Choroid plexus epithelial cell (primary cell): ENCODE results near the gene HVCN1.

Source experiments
- DNase-seq: peaks from one replicate; pipeline ENCODE4 v3.0.0-alpha.2; 2010; ENCODE audit warnings: low read depth
- H3K4me3 ChIP-seq: 2 replicates; pipeline ENCODE4 v1.5.1; 2011; ENCODE audit warnings: low read depth, mild to moderate bottlenecking, control low read depth, low read length, moderate library complexity
- TF ChIP-seq, protein P1 (sequence below): conservative IDR thresholded peaks from 2 replicates; pipeline ENCODE4 v1.5.1; 2011; ENCODE audit warnings: low read depth, mild to moderate bottlenecking, control low read depth, inconsistent platforms, low read length, moderate library complexity

The HVCN1 gene

DNA sequence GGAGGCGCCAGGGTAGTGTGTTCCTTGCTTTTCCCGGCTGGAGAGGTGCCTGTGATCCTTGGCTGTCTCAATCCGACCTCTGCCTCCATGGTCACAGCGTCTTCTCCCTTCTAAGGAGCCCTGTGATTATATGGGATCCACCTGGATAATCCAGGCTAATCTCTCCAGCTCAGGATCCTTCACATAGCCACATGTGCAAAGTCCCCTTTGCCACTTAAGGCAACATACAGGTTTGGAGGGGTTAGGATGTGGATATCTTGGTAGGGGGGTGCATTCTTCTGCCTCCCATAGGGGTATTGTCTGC is 1.2 kb upstream of the HVCN1 start:
- TF ChIP-seq, protein P1, sequence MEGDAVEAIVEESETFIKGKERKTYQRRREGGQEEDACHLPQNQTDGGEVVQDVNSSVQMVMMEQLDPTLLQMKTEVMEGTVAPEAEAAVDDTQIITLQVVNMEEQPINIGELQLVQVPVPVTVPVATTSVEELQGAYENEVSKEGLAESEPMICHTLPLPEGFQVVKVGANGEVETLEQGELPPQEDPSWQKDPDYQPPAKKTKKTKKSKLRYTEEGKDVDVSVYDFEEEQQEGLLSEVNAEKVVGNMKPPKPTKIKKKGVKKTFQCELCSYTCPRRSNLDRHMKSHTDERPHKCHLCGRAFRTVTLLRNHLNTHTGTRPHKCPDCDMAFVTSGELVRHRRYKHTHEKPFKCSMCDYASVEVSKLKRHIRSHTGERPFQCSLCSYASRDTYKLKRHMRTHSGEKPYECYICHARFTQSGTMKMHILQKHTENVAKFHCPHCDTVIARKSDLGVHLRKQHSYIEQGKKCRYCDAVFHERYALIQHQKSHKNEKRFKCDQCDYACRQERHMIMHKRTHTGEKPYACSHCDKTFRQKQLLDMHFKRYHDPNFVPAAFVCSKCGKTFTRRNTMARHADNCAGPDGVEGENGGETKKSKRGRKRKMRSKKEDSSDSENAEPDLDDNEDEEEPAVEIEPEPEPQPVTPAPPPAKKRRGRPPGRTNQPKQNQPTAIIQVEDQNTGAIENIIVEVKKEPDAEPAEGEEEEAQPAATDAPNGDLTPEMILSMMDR = no peak
- no peak for DNase-seq
- H3K4me3 ChIP-seq = no peak overlapping the region

DNA sequence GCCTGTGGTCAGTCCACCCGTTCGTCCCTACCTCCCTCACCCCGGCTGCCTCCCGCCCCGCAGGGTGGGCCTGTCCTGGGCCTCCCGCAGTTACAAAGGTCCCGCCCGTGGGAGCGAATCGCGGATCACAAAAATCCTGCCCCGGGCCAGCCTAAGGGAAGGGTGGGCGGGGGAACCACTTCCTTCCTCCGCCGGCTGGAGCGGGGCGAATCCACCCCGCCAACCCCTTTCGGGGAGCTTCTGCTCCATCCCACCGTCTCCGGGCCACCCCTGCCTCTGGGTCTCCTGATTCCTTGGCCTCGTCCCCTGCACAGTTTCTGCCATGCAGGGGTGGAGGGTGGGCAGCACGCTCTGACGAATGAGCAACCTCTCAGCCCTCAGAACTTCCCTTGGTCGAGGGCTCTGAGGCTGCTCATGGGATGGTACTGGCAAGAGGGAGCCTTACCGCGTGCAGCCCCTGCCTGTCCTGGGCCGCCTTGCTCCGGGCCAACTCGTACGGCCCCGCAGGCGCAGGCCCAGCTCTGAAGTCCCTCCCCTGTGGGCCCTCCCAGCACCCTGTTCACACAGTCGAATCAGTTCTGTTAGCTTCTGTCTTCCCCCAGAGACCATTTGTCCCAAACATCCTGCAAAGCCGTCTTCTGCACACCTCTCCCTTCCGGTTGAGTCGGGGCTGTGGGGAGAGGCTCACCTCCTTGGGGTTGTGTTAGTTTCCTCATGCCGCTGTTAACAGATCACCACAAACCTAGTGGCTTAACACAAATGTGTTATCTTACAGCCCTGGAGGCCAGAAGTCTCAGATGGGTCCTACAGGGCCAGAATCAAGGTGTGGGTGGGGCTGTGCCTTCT is 589 bp upstream of the HVCN1 start:
- DNase-seq = peak; percentile 42
- peak overlapping the region; percentile 62 for H3K4me3 ChIP-seq
- TF ChIP-seq, protein P1 = no peak

DNA sequence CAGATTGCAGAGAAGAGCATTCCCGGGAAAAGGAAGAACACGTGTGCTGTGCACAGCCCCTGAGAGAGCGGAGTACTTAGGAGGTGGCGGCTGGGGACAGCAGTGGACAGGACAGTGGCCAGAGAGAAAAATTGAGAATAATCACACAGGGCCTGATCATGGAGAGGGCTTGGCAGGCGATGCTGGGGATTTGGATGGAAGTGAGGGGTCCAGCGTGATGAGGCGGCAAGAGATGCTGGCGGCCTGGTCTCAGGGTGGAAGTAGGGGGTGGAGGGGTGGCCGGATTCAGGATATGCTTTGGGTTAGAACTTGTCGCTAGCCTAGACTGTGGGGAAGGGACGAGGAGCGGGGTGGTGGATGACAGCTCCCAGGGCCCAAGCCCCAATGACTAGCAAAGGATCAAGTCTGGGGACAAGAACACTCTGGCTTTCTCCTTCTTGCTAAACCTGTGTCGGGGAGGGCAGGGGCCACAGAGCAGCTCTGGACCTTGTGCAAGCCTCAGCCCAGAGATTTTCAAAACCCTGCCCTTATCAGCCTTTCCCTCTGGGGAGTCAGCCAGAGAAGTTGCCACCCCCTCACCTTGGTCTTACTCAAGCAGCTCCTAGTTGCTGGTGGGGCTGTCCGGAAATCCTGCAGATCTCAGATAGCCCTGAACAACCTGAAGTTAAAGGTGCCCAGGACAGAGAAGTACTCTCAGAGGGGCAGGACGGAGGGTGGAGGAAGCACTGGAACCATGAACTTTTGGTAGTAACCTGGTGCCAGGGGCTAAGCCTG is 1.3 kb downstream of the HVCN1 start:
- H3K4me3 ChIP-seq = no peak overlapping the region
- TF ChIP-seq, protein P1 = no peak
- DNase-seq = no peak

DNA sequence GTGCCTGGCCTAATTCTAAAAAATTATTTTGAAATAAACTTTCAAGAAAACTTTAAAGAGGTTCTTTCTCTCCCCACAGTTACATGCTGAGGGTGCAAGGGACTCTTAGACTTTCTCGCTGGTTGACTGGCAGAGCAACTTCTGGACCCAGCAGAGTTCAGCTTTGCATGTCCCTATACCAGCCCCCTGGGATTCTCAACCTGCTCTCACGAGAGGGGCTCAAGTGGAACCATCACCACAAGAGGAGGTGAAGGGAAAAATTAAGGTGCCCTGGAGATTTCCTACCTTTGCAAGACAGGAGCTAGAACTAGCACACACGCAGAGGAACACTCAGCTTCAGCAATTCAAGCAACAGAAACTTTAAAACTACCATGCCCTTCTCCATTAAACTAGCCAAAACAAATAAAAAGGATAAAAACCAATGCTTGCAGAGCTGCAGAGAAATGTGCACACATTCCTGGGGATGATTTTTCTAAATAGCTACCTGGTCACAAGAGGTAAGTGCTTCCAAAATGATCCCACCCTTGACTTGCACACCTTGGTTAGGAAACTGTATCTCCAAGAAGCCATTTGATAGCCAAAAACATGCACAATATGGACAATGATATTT is 2.5 kb downstream of the HVCN1 start:
- no peak overlapping the region for H3K4me3 ChIP-seq
- TF ChIP-seq, protein P1 = no peak
- DNase-seq = no peak

DNA sequence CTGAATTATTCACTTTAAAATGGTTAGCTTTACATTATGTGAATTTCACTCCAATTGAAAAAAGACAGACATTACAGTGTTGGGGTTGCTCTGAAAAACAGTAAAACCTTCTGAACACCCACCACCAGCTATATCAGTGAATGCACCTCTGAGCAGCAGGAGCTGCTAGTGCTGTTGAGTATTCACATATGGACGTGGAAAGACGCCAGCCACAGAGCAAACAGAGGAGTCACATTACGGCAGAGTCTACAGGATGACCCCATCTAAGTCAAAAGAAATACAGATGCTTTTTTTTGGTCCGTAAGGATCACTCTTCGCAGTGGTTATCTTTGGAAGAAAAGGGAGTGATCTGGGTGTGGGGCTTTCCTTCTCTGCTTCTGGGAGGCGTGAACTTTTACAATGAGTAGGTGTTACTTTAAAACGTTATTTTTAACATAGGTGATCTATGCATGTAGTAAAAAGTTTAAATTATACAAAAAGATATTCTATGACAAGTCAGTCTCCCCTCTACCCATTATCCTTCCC is 4.5 kb downstream of the HVCN1 start:
- peak; percentile 65 for DNase-seq
- TF ChIP-seq, protein P1 = no peak

DNA sequence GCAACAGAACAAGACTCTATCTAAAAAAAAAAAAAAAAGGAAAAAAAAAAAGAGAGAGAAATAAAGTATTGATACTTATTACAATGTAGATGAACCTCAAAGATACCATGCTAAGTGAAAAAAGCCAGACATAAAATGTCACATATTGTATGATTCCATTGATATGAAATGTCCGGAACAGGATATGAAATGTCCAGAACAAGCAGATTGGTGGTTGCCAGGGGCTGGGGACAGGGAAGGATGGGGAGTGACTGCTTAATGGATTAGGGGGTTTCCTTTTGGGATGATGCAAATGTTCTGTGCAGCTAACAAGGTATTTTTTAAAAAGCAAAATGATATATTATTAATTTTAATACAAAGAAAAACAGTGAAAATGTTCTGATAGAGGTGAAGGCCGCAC is 5.0 kb downstream of the HVCN1 start:
- DNase-seq = no peak
- TF ChIP-seq, protein P1 = no peak

More for the DNA sequence above, 4.5 kb downstream of the HVCN1 start:
- H3K4me3 ChIP-seq = no peak overlapping the region

More for the DNA sequence above, 5.0 kb downstream of the HVCN1 start:
- no peak overlapping the region for H3K4me3 ChIP-seq
